Prostate gland (tissue), 2 donors: Measurements from ENCODE around the gene DYTN.

ENCODE experiments used
- POLR2A ChIP-seq: fragments of 450-650 bp; IDR thresholded peaks from one replicate; pipeline ENCODE4 v1.6.1; 2016; ENCODE audit warnings: antibody characterized with exemption, mild to moderate bottlenecking
- POLR2AphosphoS5 ChIP-seq: sonication (generic); formaldehyde crosslinking; IDR thresholded peaks from one replicate; pipeline ENCODE4 v1.6.1; 2017; ENCODE audit warnings: antibody characterized with exemption
- TF ChIP-seq, protein P1 (sequence below), 4 experiments: fragments of 200-600 bp in 2 of 4; fragments of 450-650 bp in 2 of 4; sonication (generic) in 2 of 4; IDR thresholded peaks; 1 replicate in 3 of 4; 2 replicates in 1 of 4; pipeline ENCODE4 v1.5.1; 2016 to 2019; ENCODE audit warnings: antibody characterized with exemption in 4 of 4, mild to moderate bottlenecking in 2 of 4, moderate library complexity in 2 of 4

DNA sequence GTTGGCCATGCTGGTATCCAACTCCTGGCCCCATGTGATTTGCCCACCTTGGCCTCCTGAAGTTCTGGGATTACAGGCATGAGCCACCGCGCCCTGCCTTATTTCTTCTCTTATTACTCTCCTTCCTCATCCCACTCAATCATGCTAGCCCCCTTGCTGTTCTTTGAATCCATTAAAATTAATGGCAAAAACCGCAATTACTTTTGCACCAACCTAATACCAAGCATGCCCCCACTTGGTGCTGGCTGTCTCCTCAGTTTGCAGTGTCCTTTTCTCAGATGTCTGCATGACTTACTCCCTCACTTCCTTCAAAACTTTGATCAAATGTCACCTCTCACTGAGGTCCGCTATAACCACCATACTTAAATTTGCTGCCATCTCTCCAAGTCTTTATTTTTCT, 34.6 kb downstream of the DYTN start:
- TF ChIP-seq, protein P1, sequence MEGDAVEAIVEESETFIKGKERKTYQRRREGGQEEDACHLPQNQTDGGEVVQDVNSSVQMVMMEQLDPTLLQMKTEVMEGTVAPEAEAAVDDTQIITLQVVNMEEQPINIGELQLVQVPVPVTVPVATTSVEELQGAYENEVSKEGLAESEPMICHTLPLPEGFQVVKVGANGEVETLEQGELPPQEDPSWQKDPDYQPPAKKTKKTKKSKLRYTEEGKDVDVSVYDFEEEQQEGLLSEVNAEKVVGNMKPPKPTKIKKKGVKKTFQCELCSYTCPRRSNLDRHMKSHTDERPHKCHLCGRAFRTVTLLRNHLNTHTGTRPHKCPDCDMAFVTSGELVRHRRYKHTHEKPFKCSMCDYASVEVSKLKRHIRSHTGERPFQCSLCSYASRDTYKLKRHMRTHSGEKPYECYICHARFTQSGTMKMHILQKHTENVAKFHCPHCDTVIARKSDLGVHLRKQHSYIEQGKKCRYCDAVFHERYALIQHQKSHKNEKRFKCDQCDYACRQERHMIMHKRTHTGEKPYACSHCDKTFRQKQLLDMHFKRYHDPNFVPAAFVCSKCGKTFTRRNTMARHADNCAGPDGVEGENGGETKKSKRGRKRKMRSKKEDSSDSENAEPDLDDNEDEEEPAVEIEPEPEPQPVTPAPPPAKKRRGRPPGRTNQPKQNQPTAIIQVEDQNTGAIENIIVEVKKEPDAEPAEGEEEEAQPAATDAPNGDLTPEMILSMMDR (IDR thresholded peaks at IDR 0.05): no peak
- TF ChIP-seq POLR2AphosphoS5 (no peak), POLR2A (no peak)
